HPDE6-E6E7 (cell line): ENCODE results near the gene CILP.
A peak's percentile ranks its signal among the peaks of the same experiment; 100 is the strongest.
"Not testable (repeated sequence)": the region's sequence is repeated elsewhere in the genome, so short reads cannot be mapped to it uniquely, and the experiment has no call there.

ENCODE experiments used
- DNase-seq: peaks from one replicate; pipeline ENCODE4 v3.0.0; 2011; ENCODE audit warnings: missing footprints; ENCODE audit errors: extremely low spot score

Gene CILP

GRCh38 chr15:65210770-65211481 is at the start of gene CILP:
CILP (minus strand) TSS chr15:65211473; CDS start chr15:65209755, 1,718 bp downstream.
- no peak for DNase-seq

GRCh38 chr15:65260968-65261367 is 49.7 kb upstream of the CILP start:
- DNase-seq, result no peak

GRCh38 chr15:65259367-65259797 is 48.1 kb upstream of the CILP start:
- DNase-seq, result no peak

- DNase-seq, result no peak
These were observed 47.3 kb upstream of the CILP start for GRCh38 chr15:65258375-65259262.

GRCh38 chr15:65255486-65256140 is 44.3 kb upstream of the CILP start:
- DNase-seq, result no peak

- no peak for DNase-seq
These were observed 43.5 kb upstream of the CILP start for GRCh38 chr15:65254758-65255157.

- no peak for DNase-seq
These were observed 43.1 kb upstream of the CILP start for GRCh38 chr15:65254356-65254755.

GRCh38 chr15:65249641-65250040 is 38.4 kb upstream of the CILP start:
- DNase-seq, result no peak

GRCh38 chr15:65248511-65249255 is 37.4 kb upstream of the CILP start:
- no peak for DNase-seq

- no peak for DNase-seq
These were observed 35.7 kb upstream of the CILP start for GRCh38 chr15:65246939-65247338.

- DNase-seq, result peak; percentile 62
These were observed 34.9 kb upstream of the CILP start for GRCh38 chr15:65246026-65246714.

GRCh38 chr15:65245096-65245856 is 34.0 kb upstream of the CILP start:
- no peak for DNase-seq

- no peak for DNase-seq
These were observed 33.4 kb upstream of the CILP start for GRCh38 chr15:65244638-65245037.

- DNase-seq, result not testable (repeated sequence)
These were observed 25.2 kb upstream of the CILP start for GRCh38 chr15:65236443-65236842.

- DNase-seq, result no peak
These were observed 22.4 kb upstream of the CILP start for GRCh38 chr15:65233696-65234095.

GRCh38 chr15:65232520-65232919 is 21.2 kb upstream of the CILP start:
- DNase-seq, result no peak

GRCh38 chr15:65231306-65231705 is 20.0 kb upstream of the CILP start:
- no peak for DNase-seq

- not testable (repeated sequence) for DNase-seq
These were observed 15.6 kb upstream of the CILP start for GRCh38 chr15:65226901-65227300.

- no peak for DNase-seq
These were observed 14.9 kb upstream of the CILP start for GRCh38 chr15:65226221-65226620.

- no peak for DNase-seq
These were observed 12.7 kb upstream of the CILP start for GRCh38 chr15:65223996-65224395.
